Measurements from ENCODE around the gene RAB28. TPM values are rescaled to one million over a fixed set of nuclear protein-coding genes. Genes with fewer than 3 reads are reported as not detected.

Gene RAB28
- total RNA-seq, 1 experiment from 2014 or later: 19.8 TPM

DNA sequence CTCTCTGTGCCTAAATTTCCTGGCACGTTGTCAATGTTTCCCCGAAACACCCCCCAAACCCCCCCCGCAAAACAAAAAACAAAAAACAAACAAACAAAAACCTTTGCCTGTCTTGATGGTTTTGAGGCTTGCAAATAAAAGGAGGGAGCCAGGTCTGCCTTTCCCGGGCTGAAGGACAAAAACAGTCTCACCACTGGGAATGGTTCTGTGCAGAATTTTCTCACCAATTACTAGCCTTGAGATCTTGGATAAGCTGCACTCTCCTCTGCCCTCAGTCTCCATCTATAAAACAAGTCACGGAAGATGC lies 44.6 kb upstream of the RAB28 start:
- Histone ChIP-seq H2BK20ac (ENCODE audit: low read depth, low read length, poor library complexity, severe bottlenecking) (no peak overlapping the region), H2BK5ac (ENCODE audit: insufficient read length, low read length) (no peak overlapping the region), H3K4ac (ENCODE audit: low read depth, low read length) (no peak overlapping the region), H2AK5ac (ENCODE audit: insufficient read length, low read length) (no peak overlapping the region), H3K23ac (ENCODE audit: insufficient read length, low read depth, low read length) (no peak overlapping the region), H4K8ac (replicated peaks; ENCODE audit: insufficient read length, low read depth, low read length) (no peak overlapping the region), H3K27ac (ENCODE audit: insufficient read length, low read depth, low read length) (no peak overlapping the region), H3K18ac (ENCODE audit: insufficient read length, low read depth, low read length) (no peak overlapping the region), H2BK12ac (ENCODE audit: insufficient read length, low read depth, low read length) (no peak overlapping the region), H4K91ac (ENCODE audit: insufficient read length, low read depth, low read length) (no peak overlapping the region), H2BK15ac (ENCODE audit: low read depth, low read length) (no peak overlapping the region), H3K14ac (ENCODE audit: insufficient read depth, low read length) (no peak overlapping the region), H4K5ac (ENCODE audit: insufficient read length, low read depth, low read length) (no peak overlapping the region), H2AFZ (ENCODE audit: low read length) (no peak overlapping the region), H3K23me2 (ENCODE audit: insufficient read length, low read depth, low read length, poor library complexity, severe bottlenecking) (peaks cover 7% of the 10 kb centered on the region), H4K20me1 (ENCODE audit: control insufficient read depth, insufficient read depth, insufficient read length) (no peaks in the 10 kb centered on the region), H3K4me2 (ENCODE audit: insufficient read depth, insufficient read length, low read length) (peak overlapping the region; percentile 46), H3K27me3 (ENCODE audit: insufficient read depth, low read length) (peaks cover 90% of the 10 kb centered on the region), H3K4me1 (ENCODE audit: insufficient read depth, low read length) (peaks cover under 1% of the 10 kb centered on the region), H3K79me1 (ENCODE audit: insufficient read depth, low read depth, low read length, poor library complexity, severe bottlenecking) (no peaks in the 10 kb centered on the region), H3K56ac (ENCODE audit: insufficient read length, low read depth, low read length) (no peak overlapping the region), H3T11ph (ENCODE audit: low read length) (no peak overlapping the region), H2BK120ac (ENCODE audit: low read depth, low read length, poor library complexity, severe bottlenecking) (no peak overlapping the region), H3K9me3 (ENCODE audit: control insufficient read depth, low read depth, low read length) (peaks cover 8% of the 10 kb centered on the region), H3K79me2 (ENCODE audit: insufficient read depth, low read length) (no peaks in the 10 kb centered on the region), H3K9ac (ENCODE audit: extremely low read depth, insufficient read length, low read length) (no peak overlapping the region)
- Mint-ChIP-seq H3K4me3 (peak overlapping the region in 1 of 2 experiments; percentile 59; a peak in 2 of 5 replicates), H3K9me3 (peaks cover 10% of the 10 kb centered on the region in 2 experiments), H3K27ac (no peak overlapping the region), H3K36me3 (ENCODE audit: insufficient read depth in 1 of 3, low read depth in 3 of 3) (peaks cover 8 to 10% (median 10%) of the 10 kb centered on the region in 3 experiments), H3K4me1 (peaks cover 40 to 41% of the 10 kb centered on the region in 2 experiments), H3K27me3 (ENCODE audit: low read depth) (peaks cover 99% of the 10 kb centered on the region)
- WGBS (ENCODE audit: extremely low coverage, insufficient read length, low lambda C conversion rate): no CpG with 5 or more reads among the region's 5 CpGs
- no peak for DNase-seq
- TF ChIP-seq, protein P1, sequence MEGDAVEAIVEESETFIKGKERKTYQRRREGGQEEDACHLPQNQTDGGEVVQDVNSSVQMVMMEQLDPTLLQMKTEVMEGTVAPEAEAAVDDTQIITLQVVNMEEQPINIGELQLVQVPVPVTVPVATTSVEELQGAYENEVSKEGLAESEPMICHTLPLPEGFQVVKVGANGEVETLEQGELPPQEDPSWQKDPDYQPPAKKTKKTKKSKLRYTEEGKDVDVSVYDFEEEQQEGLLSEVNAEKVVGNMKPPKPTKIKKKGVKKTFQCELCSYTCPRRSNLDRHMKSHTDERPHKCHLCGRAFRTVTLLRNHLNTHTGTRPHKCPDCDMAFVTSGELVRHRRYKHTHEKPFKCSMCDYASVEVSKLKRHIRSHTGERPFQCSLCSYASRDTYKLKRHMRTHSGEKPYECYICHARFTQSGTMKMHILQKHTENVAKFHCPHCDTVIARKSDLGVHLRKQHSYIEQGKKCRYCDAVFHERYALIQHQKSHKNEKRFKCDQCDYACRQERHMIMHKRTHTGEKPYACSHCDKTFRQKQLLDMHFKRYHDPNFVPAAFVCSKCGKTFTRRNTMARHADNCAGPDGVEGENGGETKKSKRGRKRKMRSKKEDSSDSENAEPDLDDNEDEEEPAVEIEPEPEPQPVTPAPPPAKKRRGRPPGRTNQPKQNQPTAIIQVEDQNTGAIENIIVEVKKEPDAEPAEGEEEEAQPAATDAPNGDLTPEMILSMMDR (conservative IDR thresholded peaks at IDR 0.05): no peak
